H9 (cell line): ENCODE measurements around the gene TEX261. TPM values are rescaled to one million over a fixed set of nuclear protein-coding genes. Genes with fewer than 3 reads are reported as not detected.

Source experiments
- DNase-seq: peaks from one replicate; pipeline ENCODE4 v3.0.0-alpha.2; 2017
- H2AFZ ChIP-seq: one replicate; pipeline ENCODE4 v1.6.1; 2013; ENCODE audit warnings: mild to moderate bottlenecking, low read length, control low read depth, moderate library complexity
- H2AK5ac ChIP-seq: 2 replicates; pipeline ENCODE4 v1.6.1; 2013; ENCODE audit warnings: low read length, control low read depth, mixed read lengths; ENCODE audit not compliant: insufficient read length
- H2BK120ac ChIP-seq: one replicate; pipeline ENCODE4 v1.6.1; 2013; ENCODE audit warnings: low read depth, mild to moderate bottlenecking, low read length, control low read depth, inconsistent platforms; ENCODE audit not compliant: poor library complexity, severe bottlenecking
- H2BK12ac ChIP-seq: 2 replicates; pipeline ENCODE4 v1.6.1; 2013; ENCODE audit warnings: low read length, control low read depth, mixed read lengths, low read depth; ENCODE audit not compliant: insufficient read length
- H2BK15ac ChIP-seq: 2 replicates; pipeline ENCODE4 v1.6.1; 2013; ENCODE audit warnings: low read depth, low read length, control low read depth
- H2BK20ac ChIP-seq: one replicate; pipeline ENCODE4 v1.6.1; 2013; ENCODE audit warnings: low read depth, mild to moderate bottlenecking, low read length, control low read depth, inconsistent platforms; ENCODE audit not compliant: poor library complexity, severe bottlenecking
- H2BK5ac ChIP-seq: 2 replicates; pipeline ENCODE4 v1.6.1; 2013; ENCODE audit warnings: low read length, control low read depth, mixed read lengths; ENCODE audit not compliant: insufficient read length
- H3K14ac ChIP-seq: 2 replicates; pipeline ENCODE4 v1.6.1; 2013; ENCODE audit warnings: low read length, control low read depth; ENCODE audit not compliant: insufficient read depth
- H3K18ac ChIP-seq: 2 replicates; pipeline ENCODE4 v1.6.1; 2013; ENCODE audit warnings: low read depth, mild to moderate bottlenecking, mixed read lengths, low read length, control low read depth; ENCODE audit not compliant: insufficient read length
- H3K23ac ChIP-seq: 2 replicates; pipeline ENCODE4 v1.6.1; 2013; ENCODE audit warnings: low read length, control low read depth, mixed read lengths, low read depth; ENCODE audit not compliant: insufficient read length
- H3K23me2 ChIP-seq: 2 replicates; pipeline ENCODE4 v1.6.1; 2013; ENCODE audit warnings: low read depth, mild to moderate bottlenecking, mixed read lengths, low read length, control low read depth; ENCODE audit not compliant: insufficient read length, poor library complexity, severe bottlenecking
- H3K27ac ChIP-seq: 2 replicates; pipeline ENCODE4 v1.5.1; 2013; ENCODE audit warnings: low read length, control low read depth, mixed read lengths, low read depth; ENCODE audit not compliant: insufficient read length
- H3K27me3 ChIP-seq: 2 replicates; pipeline ENCODE4 v1.6.1; 2013; ENCODE audit warnings: low read length, control low read depth, inconsistent platforms; ENCODE audit not compliant: insufficient read depth
- H3K4ac ChIP-seq: 2 replicates; pipeline ENCODE4 v1.6.1; 2013; ENCODE audit warnings: low read depth, mild to moderate bottlenecking, control low read depth, inconsistent platforms, low read length, moderate library complexity
- H3K4me1 ChIP-seq: 2 replicates; pipeline ENCODE4 v1.6.1; 2013; ENCODE audit warnings: low read length, control low read depth, inconsistent platforms; ENCODE audit not compliant: insufficient read depth
- H3K4me2 ChIP-seq: 2 replicates; pipeline ENCODE4 v1.6.1; 2013; ENCODE audit warnings: low read length, control low read depth, mixed read lengths; ENCODE audit not compliant: insufficient read length, insufficient read depth
- H3K56ac ChIP-seq: 2 replicates; pipeline ENCODE4 v1.6.1; 2013; ENCODE audit warnings: low read depth, mild to moderate bottlenecking, mixed read lengths, low read length, control low read depth; ENCODE audit not compliant: insufficient read length
- H3K79me1 ChIP-seq: 2 replicates; pipeline ENCODE4 v1.6.1; 2013; ENCODE audit warnings: low read depth, mild to moderate bottlenecking, moderate library complexity, low read length, control low read depth, inconsistent platforms; ENCODE audit not compliant: insufficient read depth, poor library complexity, severe bottlenecking
- H3K79me2 ChIP-seq: 2 replicates; pipeline ENCODE4 v1.6.1; 2013; ENCODE audit warnings: low read length, control low read depth, inconsistent platforms; ENCODE audit not compliant: insufficient read depth
- H3K9ac ChIP-seq: 2 replicates; pipeline ENCODE4 v1.6.1; 2013; ENCODE audit warnings: low read length, control low read depth, mixed read lengths; ENCODE audit not compliant: insufficient read length; ENCODE audit errors: extremely low read depth
- H3K9me3 ChIP-seq: one replicate; pipeline ENCODE4 v1.6.1; 2013; ENCODE audit warnings: low read depth, low read length, inconsistent platforms; ENCODE audit not compliant: control insufficient read depth
- H3T11ph ChIP-seq: one replicate; pipeline ENCODE4 v1.6.1; 2013; ENCODE audit warnings: mild to moderate bottlenecking, low read length, control low read depth, inconsistent platforms
- H4K20me1 ChIP-seq: one replicate; pipeline ENCODE4 v1.6.1; 2013; ENCODE audit not compliant: control insufficient read depth, insufficient read length, insufficient read depth
- H4K5ac ChIP-seq: 2 replicates; pipeline ENCODE4 v1.6.1; 2013; ENCODE audit warnings: low read depth, mild to moderate bottlenecking, mixed read lengths, low read length, control low read depth; ENCODE audit not compliant: insufficient read length
- H4K8ac ChIP-seq: replicated peaks from 2 replicates; pipeline ENCODE4 v1.6.1; 2013; ENCODE audit warnings: low read length, control low read depth, mixed read lengths, low read depth; ENCODE audit not compliant: insufficient read length
- H4K91ac ChIP-seq: 2 replicates; pipeline ENCODE4 v1.6.1; 2013; ENCODE audit warnings: low read depth, mild to moderate bottlenecking, moderate library complexity, mixed read lengths, low read length, control low read depth; ENCODE audit not compliant: insufficient read length
- H3K27ac Mint-ChIP-seq, 3 experiments: 2 replicates in 2 of 3; 3 replicates in 1 of 3; pipeline ENCODE4 v1.8.0; 2020 to 2021; ENCODE audit warnings: mixed read lengths in 3 of 3, mild to moderate bottlenecking in 1 of 3, moderate library complexity in 1 of 3
- H3K27me3 Mint-ChIP-seq: 2 replicates; pipeline ENCODE4 v1.8.0; 2021; ENCODE audit warnings: low read depth, mild to moderate bottlenecking, moderate library complexity, mixed read lengths
- H3K36me3 Mint-ChIP-seq, 3 experiments: 2 replicates in 2 of 3; 3 replicates in 1 of 3; pipeline ENCODE4 v1.8.0; 2020 to 2021; ENCODE audit warnings: low read depth in 3 of 3, mixed read lengths in 3 of 3; ENCODE audit not compliant: insufficient read depth in 1 of 3
- H3K4me1 Mint-ChIP-seq, 2 experiments: 2 replicates each; pipeline ENCODE4 v1.8.0; 2020; ENCODE audit warnings: mixed read lengths in 2 of 2
- H3K4me3 Mint-ChIP-seq, 2 experiments: 2 replicates in 1 of 2; 3 replicates in 1 of 2; pipeline ENCODE4 v1.8.0; 2020 to 2021; ENCODE audit warnings: mild to moderate bottlenecking in 2 of 2, mixed read lengths in 2 of 2, moderate library complexity in 1 of 2
- H3K9me3 Mint-ChIP-seq, 2 experiments: 2 replicates in 1 of 2; 3 replicates in 1 of 2; pipeline ENCODE4 v1.8.0; 2020; ENCODE audit warnings: mild to moderate bottlenecking in 2 of 2, mixed read lengths in 2 of 2, moderate library complexity in 1 of 2
- WGBS: extraction: QIAGEN DNeasy Blood & Tissue Kit; methylation state at CpG from one replicate; pipeline ENCODE4 v1.1.7; 2013; ENCODE audit warnings: missing lambda C conversion rate, low lambda C conversion rate, mixed read lengths; ENCODE audit not compliant: insufficient read length; ENCODE audit errors: extremely low coverage; 5-methylcytosine and 5-hydroxymethylcytosine counted together
- total RNA-seq: library from RNA; stranded (reverse); gene quantifications from 2 replicates; pipeline ENCODE4 v1.2.1, GENCODE V29; 2021
- TF ChIP-seq, protein P1 (sequence below): fragments of 200-600 bp; sonication (generic); conservative IDR thresholded peaks from 3 replicates; pipeline ENCODE4 v1.8.0; 2021; ENCODE audit warnings: antibody characterized with exemption, mild to moderate bottlenecking

Gene TEX261
- total RNA-seq, 1 experiment from 2014 or later: 19.2 TPM

DNA sequence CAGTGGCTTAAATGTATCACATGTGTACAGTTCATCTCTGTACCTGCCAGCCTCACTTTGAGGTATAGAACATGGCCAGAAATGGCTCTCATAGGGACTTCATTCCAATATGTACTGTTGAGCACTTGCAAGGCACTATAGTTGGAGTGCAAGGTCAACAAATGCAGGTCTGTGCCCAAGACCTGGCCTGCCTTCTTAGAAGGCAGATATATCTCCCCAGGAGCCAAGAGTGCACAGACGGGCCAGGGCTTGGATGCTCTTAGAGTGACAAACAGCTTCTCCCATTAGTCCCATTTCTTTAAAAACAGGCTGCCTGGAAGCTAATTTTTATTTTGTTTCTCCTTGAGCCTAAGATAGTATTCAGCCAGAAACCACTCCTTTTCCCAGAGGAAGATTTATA, 7.3 kb downstream of the TEX261 start:
- Histone ChIP-seq H3K9me3 (no peaks in the 10 kb centered on the region), H4K8ac (no peak overlapping the region), H3K79me2 (no peaks in the 10 kb centered on the region), H4K5ac (no peak overlapping the region), H3K79me1 (no peaks in the 10 kb centered on the region), H3K4ac (no peak overlapping the region), H2BK5ac (no peak overlapping the region), H3K14ac (no peak overlapping the region), H3K9ac (no peak overlapping the region), H3K4me2 (no peak overlapping the region), H3K4me1 (no peaks in the 10 kb centered on the region), H2AFZ (no peak overlapping the region), H2BK120ac (no peak overlapping the region), H4K20me1 (no peaks in the 10 kb centered on the region), H3K18ac (no peak overlapping the region), H3K23me2 (no peaks in the 10 kb centered on the region), H2AK5ac (no peak overlapping the region), H3K27me3 (no peaks in the 10 kb centered on the region), H3K27ac (no peak overlapping the region), H3T11ph (no peak overlapping the region), H2BK15ac (no peak overlapping the region), H2BK12ac (no peak overlapping the region), H2BK20ac (no peak overlapping the region), H4K91ac (no peak overlapping the region), H3K23ac (no peak overlapping the region), H3K56ac (no peak overlapping the region)
- TF ChIP-seq, protein P1, sequence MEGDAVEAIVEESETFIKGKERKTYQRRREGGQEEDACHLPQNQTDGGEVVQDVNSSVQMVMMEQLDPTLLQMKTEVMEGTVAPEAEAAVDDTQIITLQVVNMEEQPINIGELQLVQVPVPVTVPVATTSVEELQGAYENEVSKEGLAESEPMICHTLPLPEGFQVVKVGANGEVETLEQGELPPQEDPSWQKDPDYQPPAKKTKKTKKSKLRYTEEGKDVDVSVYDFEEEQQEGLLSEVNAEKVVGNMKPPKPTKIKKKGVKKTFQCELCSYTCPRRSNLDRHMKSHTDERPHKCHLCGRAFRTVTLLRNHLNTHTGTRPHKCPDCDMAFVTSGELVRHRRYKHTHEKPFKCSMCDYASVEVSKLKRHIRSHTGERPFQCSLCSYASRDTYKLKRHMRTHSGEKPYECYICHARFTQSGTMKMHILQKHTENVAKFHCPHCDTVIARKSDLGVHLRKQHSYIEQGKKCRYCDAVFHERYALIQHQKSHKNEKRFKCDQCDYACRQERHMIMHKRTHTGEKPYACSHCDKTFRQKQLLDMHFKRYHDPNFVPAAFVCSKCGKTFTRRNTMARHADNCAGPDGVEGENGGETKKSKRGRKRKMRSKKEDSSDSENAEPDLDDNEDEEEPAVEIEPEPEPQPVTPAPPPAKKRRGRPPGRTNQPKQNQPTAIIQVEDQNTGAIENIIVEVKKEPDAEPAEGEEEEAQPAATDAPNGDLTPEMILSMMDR: no peak
- no CpG with 5 or more reads among the region's 1 CpG for WGBS
- Mint-ChIP-seq H3K27ac (no peak overlapping the region), H3K9me3 (no peaks in the 10 kb centered on the region), H3K36me3 (peaks cover 1 to 38% (median 30%) of the 10 kb centered on the region in 3 experiments; a peak in 4 of 7 replicates), H3K4me3 (no peak overlapping the region), H3K4me1 (peaks cover 5% of the 10 kb centered on the region in 2 experiments), H3K27me3 (peaks cover 9% of the 10 kb centered on the region; the same call in 1 of the 2 replicates)
- DNase-seq: peak; percentile 2
